HG02763 (cell line): ENCODE measurements around the gene SBNO2.

ENCODE experiments used
- ATAC-seq: cut with Tn5 transposase; IDR thresholded peaks from one replicate; pipeline ENCODE4 v1.9.1; 2021; ENCODE audit warnings: mild to moderate bottlenecking, moderate library complexity; ENCODE audit not compliant: unreplicated experiment

Gene SBNO2

DNA sequence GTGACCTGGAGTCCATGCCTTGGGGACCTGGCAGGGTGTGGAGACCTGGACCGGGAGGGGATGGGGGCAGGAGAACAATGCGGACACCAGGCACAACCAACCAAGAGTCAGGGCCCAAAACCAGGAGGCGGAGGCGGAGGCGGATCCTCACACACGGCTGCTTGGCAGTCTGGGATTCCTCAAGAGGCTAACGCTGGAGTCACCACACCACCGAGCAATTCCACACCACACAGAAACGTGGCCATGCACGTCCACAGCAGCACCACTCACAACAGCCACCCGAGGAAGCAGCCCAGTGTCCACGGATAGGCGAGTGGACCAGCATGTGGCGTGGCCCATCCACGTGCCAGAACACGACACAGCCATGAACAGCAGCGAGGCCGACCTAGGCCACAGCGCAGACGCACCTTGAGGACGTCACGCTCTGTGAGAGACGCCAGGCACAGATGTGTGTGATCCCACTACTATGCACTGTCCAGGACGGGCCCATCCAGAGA lies 17.7 kb downstream of the SBNO2 start:
- ATAC-seq: no peak

- no peak for ATAC-seq
These were observed 18.4 kb downstream of the SBNO2 start for GRCh38 chr19:1155352-1156304.

DNA sequence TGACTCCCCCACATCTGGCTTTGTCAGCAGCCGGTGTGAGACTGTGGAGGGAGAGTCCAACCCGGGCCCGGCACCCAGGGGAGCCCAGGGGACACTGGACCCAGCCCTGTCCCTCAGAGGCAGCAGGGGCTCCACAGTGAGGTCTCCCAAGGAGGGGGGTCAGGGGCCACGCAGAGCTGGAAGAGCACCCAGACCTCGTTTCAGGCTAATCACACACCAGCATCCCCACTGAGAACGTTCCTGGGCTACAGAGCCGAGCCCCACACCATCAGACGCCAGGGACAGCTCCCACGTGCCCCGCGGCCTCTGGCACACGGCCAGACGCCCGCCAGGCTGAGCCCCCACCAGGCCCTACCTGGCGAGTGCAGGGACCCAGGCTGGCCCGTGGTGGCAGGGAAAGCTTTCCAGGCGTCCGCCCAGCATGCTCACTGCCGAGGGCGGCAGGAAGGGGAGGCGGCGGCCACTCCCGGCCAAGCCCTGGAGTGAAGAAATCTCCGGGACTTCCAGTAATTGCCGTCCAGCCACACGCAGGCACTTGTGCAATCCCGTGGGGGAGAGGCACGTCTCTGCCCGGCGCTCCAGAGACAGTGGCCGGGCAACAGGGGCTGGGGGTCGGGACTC lies 19.2 kb downstream of the SBNO2 start:
- no peak for ATAC-seq

DNA sequence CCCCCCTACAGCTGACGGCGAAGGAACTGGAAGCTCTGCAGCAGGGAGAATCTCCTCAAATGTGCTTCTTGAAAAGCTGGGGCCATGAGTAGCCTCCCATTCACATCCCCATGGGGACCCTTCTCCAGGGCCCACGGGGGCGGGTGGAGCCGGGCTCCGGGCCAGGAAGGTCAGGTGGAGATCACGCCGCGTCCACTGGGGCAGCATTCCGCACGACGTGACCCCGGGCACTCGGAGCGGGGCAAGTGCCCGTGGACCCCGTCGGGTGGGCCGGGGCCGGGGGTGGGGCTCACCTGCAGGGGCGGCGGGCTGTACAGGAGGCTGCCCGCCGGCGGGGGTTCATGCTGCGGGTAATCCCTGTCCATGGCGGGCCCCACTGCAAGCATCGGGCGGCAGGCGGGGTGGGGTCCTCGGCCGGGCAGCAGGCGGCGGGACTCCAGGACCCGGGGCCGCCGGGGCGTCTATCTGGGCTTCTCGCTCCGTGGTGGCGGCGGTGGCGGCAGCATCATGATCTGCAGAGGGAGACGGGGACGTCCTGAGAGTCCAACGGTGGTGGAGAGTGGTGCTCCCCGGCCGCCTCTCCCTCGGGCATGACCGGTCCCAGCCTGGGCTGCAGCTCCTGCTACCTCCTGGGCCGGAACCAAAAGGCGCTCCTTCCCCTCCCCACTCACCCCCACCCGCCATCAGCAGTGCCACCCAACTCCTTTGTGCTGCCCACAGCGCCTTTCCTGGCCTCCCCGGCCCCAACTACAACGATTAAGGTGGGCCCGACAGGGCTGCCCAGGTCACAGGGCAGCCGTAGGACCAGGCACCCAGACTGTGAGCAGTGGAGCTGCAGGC lies 20.0 kb downstream of the SBNO2 start:
- ATAC-seq: no peak

- no peak for ATAC-seq
These were observed 22.0 kb downstream of the SBNO2 start for GRCh38 chr19:1151917-1152587.

DNA sequence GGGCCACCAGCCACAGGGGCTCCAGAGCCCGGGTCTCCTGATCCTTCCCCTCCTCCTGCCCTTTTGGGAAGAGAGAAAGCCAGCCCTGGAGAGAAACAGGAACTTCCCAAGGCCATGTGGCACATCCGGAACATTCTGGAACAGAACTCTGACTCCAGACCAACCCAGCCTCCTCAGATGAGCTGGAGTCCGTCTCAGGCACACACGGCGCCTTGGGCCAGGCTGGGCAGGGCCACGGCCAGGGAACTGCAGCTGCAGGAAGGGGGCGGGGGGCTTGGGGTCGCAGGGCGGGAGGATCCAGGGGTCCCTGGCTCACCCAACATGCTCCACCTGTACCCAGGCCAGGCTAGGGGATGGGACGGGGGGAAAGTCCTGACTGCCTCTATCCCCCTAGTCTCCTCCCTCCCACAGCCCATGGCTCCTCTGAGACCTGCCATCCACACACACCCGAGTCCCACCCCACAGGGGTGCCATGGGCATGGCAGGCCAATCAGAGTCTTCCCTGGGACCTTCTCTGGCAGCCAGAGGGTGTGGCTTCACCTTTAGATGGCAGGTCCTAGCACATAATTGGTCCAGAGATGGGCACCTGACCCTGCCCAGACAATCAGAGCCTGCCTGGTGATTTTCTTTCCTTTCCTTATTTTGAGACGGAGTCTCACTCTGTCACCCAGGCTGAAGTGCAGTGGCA lies 22.9 kb downstream of the SBNO2 start:
- ATAC-seq: no peak

GRCh38 chr19:1150333-1151036 lies 23.6 kb downstream of the SBNO2 start:
- ATAC-seq: no peak

DNA sequence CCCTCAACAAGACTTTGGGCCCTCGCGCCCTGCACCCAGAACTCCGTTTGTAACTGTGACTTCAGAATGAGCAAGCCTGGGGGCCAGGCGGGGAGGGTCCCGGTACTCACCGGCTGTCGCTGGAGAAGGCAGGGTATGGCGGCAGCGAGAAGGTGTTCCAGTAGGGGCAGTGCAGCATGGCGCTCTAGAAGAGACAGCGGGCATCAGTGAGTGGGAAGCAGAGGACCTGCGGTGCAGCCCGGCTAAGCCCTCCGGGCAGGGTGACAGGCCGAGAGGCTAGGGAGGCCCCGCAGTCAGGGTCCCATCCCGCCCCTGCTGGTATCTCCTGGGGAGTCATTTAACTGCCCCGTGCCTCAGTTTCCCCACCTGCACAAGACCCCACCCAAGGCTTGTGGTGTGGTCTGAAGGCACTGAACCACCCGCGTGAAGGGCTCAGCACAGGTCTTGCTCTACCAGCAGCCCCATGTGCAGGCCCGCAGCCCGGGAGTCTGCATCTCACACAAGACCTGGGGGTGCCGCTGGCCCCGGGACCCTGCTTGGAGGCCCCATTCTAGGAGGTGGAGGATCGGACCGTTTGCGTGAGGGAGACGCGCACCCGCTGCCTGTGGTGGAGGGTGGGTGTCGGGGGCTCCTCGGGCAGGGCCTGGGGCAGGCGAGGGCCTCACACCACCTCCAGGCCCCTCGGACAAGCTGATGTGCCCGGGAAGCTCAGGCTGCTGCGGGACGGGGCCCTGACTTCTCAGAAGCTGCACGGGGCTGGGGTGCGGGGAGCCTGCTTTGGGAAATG lies 24.6 kb downstream of the SBNO2 start:
- no peak for ATAC-seq

DNA sequence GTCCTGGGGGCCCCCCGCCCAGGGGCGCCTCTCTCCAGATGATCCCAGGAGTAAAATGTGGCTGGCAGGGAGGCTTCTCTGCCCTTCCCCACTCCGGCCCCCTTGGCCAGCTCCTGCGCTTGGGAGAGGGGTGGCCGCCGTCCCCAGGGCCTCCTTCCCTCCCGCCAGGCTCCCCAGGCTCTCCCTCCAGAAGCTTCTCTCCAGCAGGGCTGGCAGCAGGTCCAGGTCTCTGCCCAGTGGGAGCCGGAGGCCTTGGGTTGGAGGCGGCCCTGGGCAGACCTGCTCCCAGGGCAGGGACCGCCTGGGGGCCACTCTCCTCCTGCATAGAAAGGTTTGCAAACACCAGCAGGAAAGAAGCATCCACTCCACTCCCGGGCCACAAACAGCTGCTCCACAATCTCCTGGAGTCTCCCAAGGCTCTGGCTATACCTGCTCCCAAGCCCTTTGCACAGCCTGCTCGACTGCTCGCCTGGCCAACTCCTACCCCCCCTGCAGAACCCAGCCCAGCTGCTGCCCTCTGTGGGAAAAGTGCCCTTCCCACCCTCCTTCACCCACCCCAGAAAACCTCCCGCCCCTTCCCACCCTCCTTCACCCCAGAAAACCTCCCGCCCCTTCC lies 26.0 kb downstream of the SBNO2 start:
- ATAC-seq: no peak

DNA sequence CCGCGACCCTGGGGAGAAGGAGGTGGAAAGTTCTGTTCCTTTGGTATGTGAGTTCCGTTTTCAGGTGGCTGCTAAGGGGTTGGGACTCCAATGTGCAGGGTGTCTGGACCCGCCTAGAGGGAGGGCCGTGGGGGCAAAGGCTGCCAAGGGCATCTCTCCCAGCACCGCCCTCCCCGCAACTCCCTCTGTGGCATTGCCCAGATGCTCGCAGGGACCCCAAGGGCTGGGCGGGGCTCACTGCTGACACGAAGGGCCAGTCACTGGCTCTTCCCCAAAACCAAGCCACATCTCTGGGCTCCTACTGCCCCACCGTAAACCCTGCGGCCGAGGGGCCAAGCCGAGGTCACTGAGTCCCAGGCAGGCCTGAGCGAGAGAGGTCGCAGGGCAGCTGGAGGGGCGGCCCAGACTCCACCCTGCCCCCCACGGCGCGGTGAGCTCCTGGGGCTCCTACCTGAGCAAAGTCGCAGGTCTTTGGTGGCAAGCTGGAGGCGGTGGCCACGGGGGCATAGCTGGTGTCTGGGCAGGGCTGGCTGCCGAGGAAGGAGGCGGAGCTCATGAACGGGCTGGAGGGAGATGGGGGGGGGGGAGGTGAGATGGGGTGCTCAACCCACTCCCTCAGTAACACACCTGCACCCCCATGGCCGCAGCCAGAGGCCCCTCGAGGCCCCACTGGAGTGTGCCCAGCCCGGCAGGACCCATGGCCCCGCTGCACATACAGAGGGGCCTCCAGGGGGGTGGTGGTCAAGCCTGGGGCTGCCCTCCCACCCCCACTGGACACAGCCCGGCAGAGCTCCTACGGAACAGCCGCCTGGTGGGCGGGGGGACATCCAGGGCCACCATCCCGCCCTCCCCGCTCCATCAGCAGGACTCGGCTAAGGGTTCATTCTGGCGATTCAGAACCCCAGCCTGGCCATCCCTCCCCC lies 26.9 kb downstream of the SBNO2 start:
- ATAC-seq: no peak

GRCh38 chr19:1146412-1146699 lies 27.7 kb downstream of the SBNO2 start:
- ATAC-seq: no peak

DNA sequence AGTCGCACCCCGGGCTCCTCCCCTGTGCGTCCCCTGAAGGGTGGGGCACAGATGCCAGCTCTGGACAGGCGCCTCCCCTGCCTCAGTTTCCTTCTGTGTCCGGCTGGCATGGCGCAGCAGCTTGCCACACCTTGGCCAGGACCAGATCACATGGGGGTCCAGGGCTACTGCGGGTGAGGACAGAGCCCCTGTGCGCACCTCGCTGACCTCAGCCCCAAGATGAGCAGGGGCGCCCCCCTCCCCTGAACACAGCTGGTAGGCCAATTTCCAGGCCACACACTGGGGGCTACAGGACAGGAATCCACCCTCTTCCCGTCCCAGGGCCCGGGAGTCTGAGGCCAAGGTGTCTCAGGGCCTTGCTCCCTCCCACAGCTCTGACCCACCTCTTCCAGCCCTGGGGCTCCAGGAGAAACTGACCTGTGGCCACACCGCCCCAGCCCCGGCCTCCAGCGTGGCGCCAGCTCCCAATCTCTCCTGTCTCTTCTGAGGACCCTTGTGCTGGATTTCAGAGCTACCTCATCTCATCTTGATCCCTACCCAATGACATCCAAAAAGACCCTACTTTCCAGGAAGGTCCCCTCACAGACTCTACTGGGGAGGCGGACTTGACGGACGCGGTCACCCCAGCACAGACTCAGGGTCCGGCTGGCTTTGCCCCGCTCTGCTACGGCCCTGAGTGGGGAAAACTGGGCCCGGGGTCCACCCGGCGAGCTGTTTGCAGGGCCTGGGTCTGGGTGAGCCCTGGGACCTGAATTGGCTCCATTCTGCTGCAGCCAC lies 28.2 kb downstream of the SBNO2 start:
- ATAC-seq: no peak

- no peak for ATAC-seq
These were observed 29.3 kb downstream of the SBNO2 start for GRCh38 chr19:1144741-1145140.

DNA sequence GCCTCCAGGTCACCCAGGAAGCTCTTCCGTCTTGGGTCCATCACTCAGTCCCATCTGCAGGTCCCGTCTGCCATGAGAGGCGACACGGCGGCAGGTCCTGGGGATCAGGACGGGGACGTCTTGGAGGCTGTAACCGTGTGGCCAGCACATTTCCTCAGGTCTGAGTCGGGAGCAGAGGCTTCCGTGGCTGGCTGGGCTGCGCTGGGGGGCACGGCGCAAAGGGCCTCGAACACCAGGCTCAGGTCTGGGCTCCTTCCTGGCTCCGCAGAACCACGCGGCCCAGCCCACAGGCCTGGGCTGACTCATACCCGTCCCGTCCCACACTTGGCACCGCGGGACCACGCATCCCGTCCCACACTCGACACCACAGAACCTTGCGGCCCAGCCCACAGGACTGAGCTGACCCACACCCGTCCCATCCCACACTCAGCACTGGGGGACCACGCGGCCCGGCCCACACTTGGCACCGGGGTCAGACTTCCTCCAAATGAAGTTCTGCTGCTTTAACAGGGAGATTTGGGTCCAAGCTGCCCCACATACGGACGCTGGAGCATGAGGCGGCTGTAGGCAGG lies 30.2 kb downstream of the SBNO2 start:
- no peak for ATAC-seq

DNA sequence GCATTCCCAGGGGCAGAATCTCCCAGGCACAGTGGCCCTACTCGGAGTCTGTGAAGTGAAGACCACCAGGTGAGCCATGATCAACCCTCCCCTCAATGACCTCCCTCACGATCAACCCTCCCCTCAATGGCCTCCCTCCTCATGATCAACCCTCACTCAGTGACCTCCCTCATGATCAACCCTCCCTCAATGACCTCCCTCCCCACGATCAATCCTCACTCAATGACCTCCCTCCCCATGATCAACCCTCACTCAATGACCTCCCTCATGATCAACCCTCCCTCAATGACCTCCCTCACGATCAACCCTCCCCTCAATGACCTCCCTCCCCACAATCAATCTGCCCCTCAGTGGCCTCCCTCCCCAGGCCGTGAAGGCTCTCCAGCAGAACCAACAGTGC lies 32.1 kb downstream of the SBNO2 start:
- no peak for ATAC-seq

DNA sequence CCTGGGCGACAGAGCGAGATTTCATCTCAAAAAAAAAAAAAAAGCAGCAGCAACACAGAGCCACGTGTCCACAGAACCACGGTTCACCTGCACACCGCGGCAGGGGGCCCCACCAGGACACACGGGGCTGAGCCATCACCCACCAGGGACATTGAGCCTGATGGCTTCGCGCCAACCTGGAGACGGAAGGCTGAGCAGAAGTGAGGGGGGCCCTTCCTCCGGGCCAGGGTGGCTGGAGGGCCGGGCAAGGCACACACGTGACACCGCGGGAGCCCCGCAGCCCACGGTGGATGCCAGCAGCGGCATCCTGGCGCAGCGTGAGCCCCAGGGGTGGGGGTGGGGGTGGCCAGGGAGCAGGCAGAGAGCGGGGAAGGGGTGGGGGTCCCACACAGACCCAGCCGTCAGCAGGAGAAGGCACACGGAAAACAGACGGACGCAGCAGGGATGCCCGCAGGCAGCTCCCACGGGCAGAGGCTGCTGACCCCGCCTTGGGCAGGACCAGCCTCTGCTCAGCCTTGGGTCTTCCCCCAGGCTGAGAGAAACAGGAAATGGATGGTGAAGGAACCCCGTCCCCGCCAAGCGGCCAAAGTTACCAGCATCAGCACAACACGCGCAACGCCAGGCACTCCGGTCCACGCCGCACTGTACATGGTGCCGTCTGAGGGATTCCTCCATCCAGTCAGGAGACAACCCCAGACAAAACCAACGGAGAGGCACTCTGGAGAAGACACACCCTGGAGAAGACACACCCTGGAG lies 33.6 kb downstream of the SBNO2 start:
- ATAC-seq: no peak
